Measurements from ENCODE around the gene PANX2.

The PANX2 gene

GRCh38 chr22:50190182-50190940 is 19.8 kb downstream of the PANX2 start:
- peaks cover 75 to 77% of the 10 kb centered on the region in 2 experiments for H3K4me1 ChIP-seq (ENCODE audit: control insufficient read depth in 1 of 2, insufficient read depth in 1 of 2, low read depth in 1 of 2, low read length in 1 of 2)
- H3K9me3 ChIP-seq: no peaks in the 10 kb centered on the region
- no peaks in the 10 kb centered on the region for H3K27me3 ChIP-seq
- H3K36me3 ChIP-seq: peaks cover 20% of the 10 kb centered on the region
- peak overlapping the region; percentile 78 to 83 for H3K4me3 ChIP-seq (ENCODE audit: low read depth in 1 of 2, low read length in 1 of 2)
- H3K27ac ChIP-seq: peak overlapping the region; percentile 99
- TF ChIP-seq CTCF (IDR thresholded peaks at IDR 0.05): peak; percentile 54

GRCh38 chr22:50190941-50191741 is 20.6 kb downstream of the PANX2 start:
- peak overlapping the region; percentile 99 for H3K27ac ChIP-seq
- no peaks in the 10 kb centered on the region for H3K9me3 ChIP-seq
- H3K4me1 ChIP-seq (ENCODE audit: control insufficient read depth in 1 of 2, insufficient read depth in 1 of 2, low read depth in 1 of 2, low read length in 1 of 2): peaks cover 73 to 75% of the 10 kb centered on the region in 2 experiments
- H3K27me3 ChIP-seq: no peaks in the 10 kb centered on the region
- peaks cover 28% of the 10 kb centered on the region for H3K36me3 ChIP-seq
- no peak for TF ChIP-seq CTCF (IDR thresholded peaks at IDR 0.05)
- peak overlapping the region; percentile 78 to 83 for H3K4me3 ChIP-seq (ENCODE audit: low read depth in 1 of 2, low read length in 1 of 2)

GRCh38 chr22:50192436-50193204 is 22.1 kb downstream of the PANX2 start:
- Histone ChIP-seq H3K36me3 (peaks cover 41% of the 10 kb centered on the region), H3K4me3 (ENCODE audit: low read depth in 1 of 2, low read length in 1 of 2) (peak overlapping the region; percentile 78 to 83), H3K27me3 (no peaks in the 10 kb centered on the region), H3K4me1 (ENCODE audit: control insufficient read depth in 1 of 2, insufficient read depth in 1 of 2, low read depth in 1 of 2, low read length in 1 of 2) (peaks cover 59 to 60% of the 10 kb centered on the region in 2 experiments), H3K27ac (peak overlapping the region; percentile 99), H3K9me3 (no peaks in the 10 kb centered on the region)
- TF ChIP-seq CTCF (IDR thresholded peaks at IDR 0.05): no peak

- peaks cover 51% of the 10 kb centered on the region for H3K36me3 ChIP-seq
- H3K9me3 ChIP-seq: no peaks in the 10 kb centered on the region
- no peak overlapping the region for H3K4me3 ChIP-seq (ENCODE audit: low read depth in 1 of 2, low read length in 1 of 2)
- no peak for TF ChIP-seq CTCF (IDR thresholded peaks at IDR 0.05)
- no peaks in the 10 kb centered on the region for H3K27me3 ChIP-seq
- H3K4me1 ChIP-seq (ENCODE audit: control insufficient read depth in 1 of 2, insufficient read depth in 1 of 2, low read depth in 1 of 2, low read length in 1 of 2): peaks cover 49 to 50% of the 10 kb centered on the region in 2 experiments
- H3K27ac ChIP-seq: peak overlapping the region; percentile 99
These were observed 23.1 kb downstream of the PANX2 start for GRCh38 chr22:50193621-50194020.

- no peak for TF ChIP-seq CTCF (IDR thresholded peaks at IDR 0.05)
- H3K9me3 ChIP-seq: no peaks in the 10 kb centered on the region
- H3K36me3 ChIP-seq: peaks cover 57% of the 10 kb centered on the region
- peak overlapping the region; percentile 99 for H3K27ac ChIP-seq
- H3K4me3 ChIP-seq (ENCODE audit: low read depth in 1 of 2, low read length in 1 of 2): no peak overlapping the region
- no peaks in the 10 kb centered on the region for H3K27me3 ChIP-seq
- peaks cover 46 to 47% of the 10 kb centered on the region in 2 experiments for H3K4me1 ChIP-seq (ENCODE audit: control insufficient read depth in 1 of 2, insufficient read depth in 1 of 2, low read depth in 1 of 2, low read length in 1 of 2)
These were observed 23.7 kb downstream of the PANX2 start for GRCh38 chr22:50194037-50194805.
